ENCODE measurements around the gene AMBRA1. TPM values are rescaled to one million over a fixed set of nuclear protein-coding genes. Genes with fewer than 3 reads are reported as not detected.
A peak's percentile ranks its signal among the peaks of the same experiment; 100 is the strongest.

Gene AMBRA1
- total and polyA plus RNA-seq, 2 donors (not counting 3 experiments of a cell fraction or from before 2014, with no cell fraction given), result 18.4 to 32.4 TPM

DNA sequence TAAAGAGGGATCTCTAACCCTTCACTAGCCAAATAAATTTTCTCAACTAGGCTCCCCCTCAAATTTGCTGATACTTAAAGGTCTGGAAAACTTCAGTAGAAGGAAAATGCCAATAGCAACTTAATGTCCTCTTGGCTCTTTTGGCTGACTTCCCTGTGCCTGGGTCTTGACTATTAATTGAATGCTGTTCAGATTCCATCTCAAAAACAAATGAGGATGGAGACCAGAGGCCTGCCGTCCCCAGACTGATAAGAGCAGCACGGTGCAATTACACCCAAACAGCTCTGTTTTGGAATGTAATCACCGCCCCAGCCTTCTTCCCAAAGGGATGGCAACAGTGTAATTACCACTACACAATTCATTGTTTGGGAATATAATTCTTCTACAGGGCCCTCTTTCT lies 112.9 kb downstream of the AMBRA1 start:
- dilution Hi-C loops (cut with MboI; ENCODE audit: extremely low pct_ligation_motif_present, low sequenced_read_pairs), result no loop called here
- H3K4me1 ChIP-seq (ENCODE audit: control insufficient read depth, extremely low read depth, insufficient read depth, low read length), result no peaks in the 10 kb centered on the region

DNA sequence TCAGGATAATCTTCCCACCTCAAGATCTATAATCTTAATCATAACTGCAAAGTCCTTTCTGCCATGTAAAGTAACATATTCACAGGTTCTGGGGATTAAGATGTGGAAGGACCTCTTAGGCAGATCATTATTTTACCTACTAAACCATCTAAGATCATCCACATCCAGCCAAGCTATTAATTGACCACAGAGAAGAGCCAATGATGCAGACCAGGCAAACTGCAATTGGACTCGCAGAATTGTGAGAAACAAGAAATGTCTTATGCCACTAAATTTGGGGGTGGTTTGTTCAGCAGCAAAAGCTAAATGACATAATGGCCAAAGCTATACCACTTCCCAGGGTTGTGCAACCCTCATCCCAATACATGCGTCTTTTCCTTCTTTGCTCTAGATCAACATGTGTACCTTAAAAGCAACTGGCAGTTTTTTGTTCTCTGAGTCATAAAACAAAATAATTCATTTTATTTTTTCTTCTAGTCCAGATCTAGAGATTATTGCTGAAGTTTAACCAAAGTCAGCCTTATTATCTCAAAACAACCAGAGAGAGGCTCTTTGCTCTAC lies 113.6 kb downstream of the AMBRA1 start:
- H3K9ac ChIP-seq (replicated peaks; ENCODE audit: extremely low read depth, insufficient read depth, low read length), result no peak overlapping the region
- no peaks in the 10 kb centered on the region for H3K27me3 ChIP-seq (ENCODE audit: control insufficient read depth in 2 of 2, insufficient read depth in 2 of 2, low read length in 2 of 2)
- no peak overlapping the region for H3K27ac ChIP-seq (ENCODE audit: insufficient read depth, low read depth, low read length)
- FAIRE-seq (peak; percentile 26), DNase-seq (ENCODE audit: low read depth, low spot score) (no peak)
- TF ChIP-seq MYC (IDR thresholded peaks at IDR 0.05; ENCODE audit: low read depth, low read length) (no peak), POLR2AphosphoS5 (IDR thresholded peaks at IDR 0.05; ENCODE audit: insufficient read depth, low read depth, low read length) (no peak), POLR2A (IDR thresholded peaks at IDR 0.05; ENCODE audit: low read depth, low read length) (no peak), JUN (IDR thresholded peaks at IDR 0.05; ENCODE audit: borderline replicate concordance, insufficient read depth, insufficient read length, low read depth) (no peak), GATA2 (IDR thresholded peaks at IDR 0.05; ENCODE audit: insufficient read depth, insufficient read length, low read depth, low read length) (no peak), EZH2 (IDR thresholded peaks at IDR 0.05; ENCODE audit: borderline replicate concordance, low read depth, low read length, severe bottlenecking) (no peak), FOS (IDR thresholded peaks at IDR 0.05; ENCODE audit: borderline replicate concordance, insufficient read depth, low read length) (no peak), CTCF (IDR thresholded peaks at IDR 0.05; ENCODE audit: extremely low read depth in 1 of 2, insufficient read depth in 1 of 2, low read depth in 1 of 2, low read length in 2 of 2) (no peak)
- TF ChIP-seq, protein P1, sequence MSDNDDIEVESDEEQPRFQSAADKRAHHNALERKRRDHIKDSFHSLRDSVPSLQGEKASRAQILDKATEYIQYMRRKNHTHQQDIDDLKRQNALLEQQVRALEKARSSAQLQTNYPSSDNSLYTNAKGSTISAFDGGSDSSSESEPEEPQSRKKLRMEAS (IDR thresholded peaks at IDR 0.05; ENCODE audit: insufficient read depth, insufficient read length), result no peak
- H3K4me2 ChIP-seq (ENCODE audit: insufficient read depth, low read length), result no peak overlapping the region
- POLR2A ChIA-PET, result no interaction called here
- no peak overlapping the region for H2AFZ ChIP-seq (ENCODE audit: low read depth, low read length)
- H3K9me1 ChIP-seq (replicated peaks; ENCODE audit: control insufficient read depth, extremely low read depth, insufficient read depth, low read length), result no peaks in the 10 kb centered on the region
- dilution Hi-C loops (cut with MboI; ENCODE audit: extremely low pct_ligation_motif_present, low sequenced_read_pairs) (no loop called here), intact Hi-C loops (cut with micrococcal nuclease) (no loop called here)
- H3K4me1 ChIP-seq (ENCODE audit: control insufficient read depth, extremely low read depth, insufficient read depth, low read length), result no peaks in the 10 kb centered on the region
- no peaks in the 10 kb centered on the region for H4K20me1 ChIP-seq (replicated peaks; ENCODE audit: control insufficient read depth, extremely low read depth, insufficient read depth, low read length)
- no peaks in the 10 kb centered on the region for H3K79me2 ChIP-seq (ENCODE audit: control insufficient read depth, insufficient read depth, low read length)
- no peaks in the 10 kb centered on the region for H3K9me3 ChIP-seq (replicated peaks; ENCODE audit: control insufficient read depth, insufficient read depth, low read length)
- no TSS peak for BruUV-seq (replicated peaks)
- CTCF ChIA-PET, result interaction anchor here (0.5 to 5.8 kb wide), 3 partner anchors 11 to 88 kb away, joined by 3 to 39 read pairs (median 3); no protein-coding TSS in a partner anchor
- H3K36me3 ChIP-seq (ENCODE audit: control insufficient read depth in 2 of 2, extremely low read depth in 1 of 2, insufficient read depth in 2 of 2, low read length in 2 of 2), result peaks cover 0 to 3% of the 10 kb centered on the region in 2 experiments
- H3K4me3 ChIP-seq (replicated peaks in 1 of 3; ENCODE audit: insufficient read depth in 1 of 3, low read depth in 1 of 3, low read length in 3 of 3), result no peak overlapping the region

More for the DNA sequence above, 112.9 kb downstream of the AMBRA1 start:
- Histone ChIP-seq H3K9ac (replicated peaks; ENCODE audit: extremely low read depth, insufficient read depth, low read length) (no peak overlapping the region), H2AFZ (ENCODE audit: low read depth, low read length) (no peak overlapping the region), H3K36me3 (ENCODE audit: control insufficient read depth in 2 of 2, extremely low read depth in 1 of 2, insufficient read depth in 2 of 2, low read length in 2 of 2) (peaks cover 0 to 3% of the 10 kb centered on the region in 2 experiments), H3K27me3 (ENCODE audit: control insufficient read depth in 2 of 2, insufficient read depth in 2 of 2, low read length in 2 of 2) (no peaks in the 10 kb centered on the region), H3K4me3 (replicated peaks in 1 of 3; ENCODE audit: insufficient read depth in 1 of 3, low read depth in 1 of 3, low read length in 3 of 3) (no peak overlapping the region), H3K9me1 (replicated peaks; ENCODE audit: control insufficient read depth, extremely low read depth, insufficient read depth, low read length) (no peaks in the 10 kb centered on the region), H3K4me2 (ENCODE audit: insufficient read depth, low read length) (no peak overlapping the region), H3K9me3 (replicated peaks; ENCODE audit: control insufficient read depth, insufficient read depth, low read length) (no peaks in the 10 kb centered on the region), H4K20me1 (replicated peaks; ENCODE audit: control insufficient read depth, extremely low read depth, insufficient read depth, low read length) (no peaks in the 10 kb centered on the region), H3K27ac (ENCODE audit: insufficient read depth, low read depth, low read length) (no peak overlapping the region), H3K79me2 (ENCODE audit: control insufficient read depth, insufficient read depth, low read length) (no peaks in the 10 kb centered on the region)
- no peak for TF ChIP-seq POLR2AphosphoS5 (IDR thresholded peaks at IDR 0.05; ENCODE audit: insufficient read depth, low read depth, low read length)
- no peak for TF ChIP-seq FOS (IDR thresholded peaks at IDR 0.05; ENCODE audit: borderline replicate concordance, insufficient read depth, low read length)
- TF ChIP-seq, protein P1 (IDR thresholded peaks at IDR 0.05; ENCODE audit: insufficient read depth, insufficient read length), result no peak
- BruUV-seq (replicated peaks), result no TSS peak
- DNase-seq (ENCODE audit: low read depth, low spot score) (no peak), FAIRE-seq (no peak)
- intact Hi-C loops (cut with micrococcal nuclease), result no loop called here
- POLR2A ChIA-PET, result no interaction called here
- CTCF ChIA-PET, result interaction anchor here (1.0 to 5.8 kb wide), 3 partner anchors 10 to 89 kb away, joined by 3 to 39 read pairs (median 3); no protein-coding TSS in a partner anchor
